ENCODE measurements around the gene AHI1. TPM values are rescaled to one million over a fixed set of nuclear protein-coding genes. Genes with fewer than 3 reads are reported as not detected.
A peak's percentile ranks its signal among the peaks of the same experiment; 100 is the strongest.

Gene AHI1
- polyA plus RNA-seq, 1 experiment = 29.0 TPM

- DNase-seq (ENCODE audit: low read depth, low spot score) = no peak
- Histone ChIP-seq H3K27me3 (ENCODE audit: control insufficient read depth, insufficient read depth, low read length) (no peaks in the 10 kb centered on the region), H3K9me3 (ENCODE audit: control insufficient read depth, insufficient read depth, low read length) (no peaks in the 10 kb centered on the region), H3K4me3 (ENCODE audit: low read depth, low read length) (no peak overlapping the region), H3K27ac (ENCODE audit: low read depth, low read length) (no peak overlapping the region)
- CTCF ChIA-PET = interaction anchor here (0.6 to 4.5 kb wide), 11 partner anchors 13 to 1341 kb away, joined by 3 to 39 read pairs (median 4); partner anchors contain the start of gene MAP3K5
- TF ChIP-seq, protein P1, sequence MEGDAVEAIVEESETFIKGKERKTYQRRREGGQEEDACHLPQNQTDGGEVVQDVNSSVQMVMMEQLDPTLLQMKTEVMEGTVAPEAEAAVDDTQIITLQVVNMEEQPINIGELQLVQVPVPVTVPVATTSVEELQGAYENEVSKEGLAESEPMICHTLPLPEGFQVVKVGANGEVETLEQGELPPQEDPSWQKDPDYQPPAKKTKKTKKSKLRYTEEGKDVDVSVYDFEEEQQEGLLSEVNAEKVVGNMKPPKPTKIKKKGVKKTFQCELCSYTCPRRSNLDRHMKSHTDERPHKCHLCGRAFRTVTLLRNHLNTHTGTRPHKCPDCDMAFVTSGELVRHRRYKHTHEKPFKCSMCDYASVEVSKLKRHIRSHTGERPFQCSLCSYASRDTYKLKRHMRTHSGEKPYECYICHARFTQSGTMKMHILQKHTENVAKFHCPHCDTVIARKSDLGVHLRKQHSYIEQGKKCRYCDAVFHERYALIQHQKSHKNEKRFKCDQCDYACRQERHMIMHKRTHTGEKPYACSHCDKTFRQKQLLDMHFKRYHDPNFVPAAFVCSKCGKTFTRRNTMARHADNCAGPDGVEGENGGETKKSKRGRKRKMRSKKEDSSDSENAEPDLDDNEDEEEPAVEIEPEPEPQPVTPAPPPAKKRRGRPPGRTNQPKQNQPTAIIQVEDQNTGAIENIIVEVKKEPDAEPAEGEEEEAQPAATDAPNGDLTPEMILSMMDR (IDR thresholded peaks at IDR 0.05; ENCODE audit: low read depth, low read length) = peak; percentile 63
- POLR2A ChIA-PET = no interaction called here
Measured at GRCh38 chr6:135451617-135452190, 45.8 kb downstream of the AHI1 start.

- no peak overlapping the region for H3K27ac ChIP-seq (ENCODE audit: low read depth, low read length)
- TF ChIP-seq, protein P1 (IDR thresholded peaks at IDR 0.05; ENCODE audit: low read depth, low read length) = no peak
- no peaks in the 10 kb centered on the region for H3K27me3 ChIP-seq (ENCODE audit: control insufficient read depth, insufficient read depth, low read length)
- CTCF ChIA-PET = interaction anchor here (0.5 to 4.5 kb wide), 4 partner anchors 631 to 869 kb away, joined by 3 to 39 read pairs (median 16); no protein-coding TSS in a partner anchor
- POLR2A ChIA-PET = no interaction called here
- no peak overlapping the region for H3K4me3 ChIP-seq (ENCODE audit: low read depth, low read length)
- H3K9me3 ChIP-seq (ENCODE audit: control insufficient read depth, insufficient read depth, low read length) = no peaks in the 10 kb centered on the region
- no peak for DNase-seq (ENCODE audit: low read depth, low spot score)
Measured at GRCh38 chr6:135449246-135449645, 48.3 kb downstream of the AHI1 start.

DNA sequence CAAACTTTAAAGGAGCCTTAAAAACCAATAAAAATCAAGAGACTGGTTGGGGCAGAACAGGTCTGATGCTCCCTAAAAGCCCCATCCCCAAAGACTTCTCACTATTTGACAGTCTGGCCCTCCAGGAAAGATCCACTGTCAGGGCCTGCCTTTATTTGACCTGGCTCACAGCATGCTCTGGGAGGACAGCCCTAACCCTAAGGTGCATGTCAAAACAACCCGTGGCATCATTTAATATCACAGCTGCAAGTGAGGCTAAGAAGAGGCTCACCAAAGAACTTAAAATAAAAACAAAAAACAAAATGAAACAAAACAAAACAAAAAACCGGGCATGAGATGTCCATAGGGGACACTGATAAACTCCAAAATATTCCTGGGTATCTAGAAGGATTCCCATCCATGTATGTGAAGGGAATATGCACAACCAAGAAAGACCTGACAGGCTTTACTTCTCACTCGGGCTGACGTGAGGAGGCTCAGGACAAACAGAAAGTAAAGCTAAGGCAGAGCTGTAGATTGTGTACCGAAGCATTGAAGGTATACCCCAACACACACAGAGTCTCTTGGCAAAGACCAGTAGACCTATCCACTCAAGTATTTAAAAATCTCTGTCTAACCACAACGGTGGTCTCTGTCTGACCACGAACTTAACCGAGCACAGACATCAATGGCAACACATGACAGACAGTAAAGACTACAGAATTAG, 57.3 kb downstream of the AHI1 start:
- CTCF ChIA-PET = interaction anchor here (1.3 to 2.0 kb wide), 4 partner anchors 16 to 1316 kb away, joined by 4 to 9 read pairs (median 4); no protein-coding TSS in a partner anchor
- H3K4me3 ChIP-seq (ENCODE audit: low read depth, low read length) = no peak overlapping the region
- DNase-seq (ENCODE audit: low read depth, low spot score) = no peak

GRCh38 chr6:135439549-135439948, 58.0 kb downstream of the AHI1 start:
- CTCF ChIA-PET = interaction anchor here (0.8 to 2.0 kb wide), 7 partner anchors 8 to 1315 kb away, joined by 3 to 9 read pairs (median 4); no protein-coding TSS in a partner anchor
- TF ChIP-seq, protein P1 (IDR thresholded peaks at IDR 0.05; ENCODE audit: low read depth, low read length) = no peak

More for the DNA sequence above, 57.3 kb downstream of the AHI1 start:
- H3K27ac ChIP-seq (ENCODE audit: low read depth, low read length) = no peak overlapping the region
- H3K27me3 ChIP-seq (ENCODE audit: control insufficient read depth, insufficient read depth, low read length) = no peaks in the 10 kb centered on the region
- POLR2A ChIA-PET = no interaction called here
- no peaks in the 10 kb centered on the region for H3K9me3 ChIP-seq (ENCODE audit: control insufficient read depth, insufficient read depth, low read length)
- TF ChIP-seq, protein P1 (IDR thresholded peaks at IDR 0.05; ENCODE audit: low read depth, low read length) = no peak

More at GRCh38 chr6:135439549-135439948, 58.0 kb downstream of the AHI1 start:
- Histone ChIP-seq H3K4me3 (ENCODE audit: low read depth, low read length) (no peak overlapping the region), H3K27ac (ENCODE audit: low read depth, low read length) (no peak overlapping the region), H3K9me3 (ENCODE audit: control insufficient read depth, insufficient read depth, low read length) (no peaks in the 10 kb centered on the region), H3K27me3 (ENCODE audit: control insufficient read depth, insufficient read depth, low read length) (no peaks in the 10 kb centered on the region)
- POLR2A ChIA-PET = no interaction called here
- DNase-seq (ENCODE audit: low read depth, low spot score) = no peak
